ENCODE results near the gene F2.

The F2 gene

DNA sequence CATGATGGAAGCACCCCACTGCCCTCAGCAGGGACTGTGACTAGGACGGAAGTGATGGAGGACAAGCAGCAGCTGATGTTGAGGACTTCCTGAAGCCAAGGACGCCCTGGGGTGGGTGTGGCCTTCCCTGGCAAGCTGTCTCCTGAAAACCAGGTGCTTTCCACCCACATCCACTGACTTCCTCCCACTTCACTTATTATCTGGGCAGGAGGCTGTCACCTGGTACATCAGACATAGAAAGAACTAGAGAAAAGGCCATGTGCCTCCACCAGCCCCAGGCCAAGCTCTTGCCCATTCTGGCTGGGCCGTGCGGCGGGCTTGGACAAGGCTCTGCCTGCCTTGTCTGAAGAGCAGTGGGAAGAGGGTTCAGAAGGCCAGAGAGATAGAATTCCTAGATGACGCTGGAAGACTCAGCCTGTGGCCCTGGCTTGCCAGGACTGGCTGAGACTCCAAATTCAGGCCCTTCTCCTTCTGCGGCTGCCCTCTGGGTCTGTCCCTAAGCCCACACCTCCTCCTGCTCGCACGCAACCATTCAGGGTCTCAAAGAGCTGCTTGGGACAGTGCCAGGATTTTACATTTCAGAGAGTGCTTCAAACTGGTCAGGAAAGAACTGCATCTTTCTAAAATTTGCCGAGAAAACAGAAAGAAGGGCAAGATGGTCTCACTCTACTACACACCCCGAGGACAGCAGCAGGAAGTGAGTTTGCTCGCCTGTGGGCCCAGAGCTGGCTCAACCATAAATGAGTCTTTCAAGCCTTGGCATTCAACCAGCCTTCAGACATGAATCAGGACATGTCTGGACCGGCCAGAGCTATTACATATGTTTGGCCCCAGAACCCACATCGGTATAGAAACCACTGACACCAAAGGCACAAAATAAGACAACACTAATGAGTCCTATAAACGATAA, 31.9 kb upstream of the F2 start:
- H4K20me1 ChIP-seq (ENCODE audit: control insufficient read depth, insufficient read depth, low read depth, low read length) = no peaks in the 10 kb centered on the region
- no peak overlapping the region for H3K4me2 ChIP-seq (ENCODE audit: low read length)
- H3K36me3 ChIP-seq (ENCODE audit: control insufficient read depth, low read length) = peaks cover 15% of the 10 kb centered on the region
- no peaks in the 10 kb centered on the region for H3K79me2 ChIP-seq (ENCODE audit: control insufficient read depth, low read length)
- H3K27me3 ChIP-seq (ENCODE audit: control insufficient read depth, low read length) = no peaks in the 10 kb centered on the region
- H3K27ac ChIP-seq (ENCODE audit: low read depth, low read length) = no peak overlapping the region
- no peaks in the 10 kb centered on the region for H3K4me1 ChIP-seq (ENCODE audit: control insufficient read depth, low read length)
- no peaks in the 10 kb centered on the region for H3K9me2 ChIP-seq (replicated peaks; ENCODE audit: control insufficient read depth, low read length)
- no peak overlapping the region for H3K4me3 ChIP-seq (ENCODE audit: low read length)
- no peaks in the 10 kb centered on the region for H3F3A ChIP-seq (ENCODE audit: control insufficient read depth, insufficient read depth)
- TF ChIP-seq, protein P1, sequence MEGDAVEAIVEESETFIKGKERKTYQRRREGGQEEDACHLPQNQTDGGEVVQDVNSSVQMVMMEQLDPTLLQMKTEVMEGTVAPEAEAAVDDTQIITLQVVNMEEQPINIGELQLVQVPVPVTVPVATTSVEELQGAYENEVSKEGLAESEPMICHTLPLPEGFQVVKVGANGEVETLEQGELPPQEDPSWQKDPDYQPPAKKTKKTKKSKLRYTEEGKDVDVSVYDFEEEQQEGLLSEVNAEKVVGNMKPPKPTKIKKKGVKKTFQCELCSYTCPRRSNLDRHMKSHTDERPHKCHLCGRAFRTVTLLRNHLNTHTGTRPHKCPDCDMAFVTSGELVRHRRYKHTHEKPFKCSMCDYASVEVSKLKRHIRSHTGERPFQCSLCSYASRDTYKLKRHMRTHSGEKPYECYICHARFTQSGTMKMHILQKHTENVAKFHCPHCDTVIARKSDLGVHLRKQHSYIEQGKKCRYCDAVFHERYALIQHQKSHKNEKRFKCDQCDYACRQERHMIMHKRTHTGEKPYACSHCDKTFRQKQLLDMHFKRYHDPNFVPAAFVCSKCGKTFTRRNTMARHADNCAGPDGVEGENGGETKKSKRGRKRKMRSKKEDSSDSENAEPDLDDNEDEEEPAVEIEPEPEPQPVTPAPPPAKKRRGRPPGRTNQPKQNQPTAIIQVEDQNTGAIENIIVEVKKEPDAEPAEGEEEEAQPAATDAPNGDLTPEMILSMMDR (IDR thresholded peaks at IDR 0.05; ENCODE audit: low read depth, low read length, poor library complexity, severe bottlenecking) = no peak
- TF ChIP-seq EZH2phosphoT487 (IDR thresholded peaks at IDR 0.05; ENCODE audit: borderline replicate concordance, low read length) = no peak
- H3K9me3 ChIP-seq (ENCODE audit: control insufficient read depth, insufficient read depth, low read length) = no peaks in the 10 kb centered on the region

DNA sequence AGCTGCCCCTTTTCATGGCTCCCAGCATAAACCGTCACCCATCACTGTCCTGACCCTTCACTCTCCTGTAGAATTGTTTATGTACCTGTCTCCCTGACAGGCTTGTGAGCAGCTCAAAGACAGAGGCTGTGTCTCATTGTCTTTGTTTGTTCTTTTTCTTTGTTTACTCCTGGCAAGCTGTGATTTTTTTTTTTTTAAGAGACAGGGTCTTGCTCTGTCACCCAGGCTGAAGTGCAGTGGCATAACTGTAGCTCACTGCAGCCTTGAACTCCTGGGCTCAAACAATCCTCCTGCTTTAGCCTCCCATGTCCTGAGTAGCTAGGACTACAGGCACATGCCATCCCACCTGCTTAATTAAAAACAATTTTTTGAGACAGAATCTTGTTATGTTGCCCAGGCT, 28.3 kb upstream of the F2 start:
- Histone ChIP-seq H3K4me2 (ENCODE audit: low read length) (no peak overlapping the region), H3K4me3 (ENCODE audit: low read length) (no peak overlapping the region), H3K36me3 (ENCODE audit: control insufficient read depth, low read length) (peaks cover 33% of the 10 kb centered on the region), H3K9me2 (replicated peaks; ENCODE audit: control insufficient read depth, low read length) (no peaks in the 10 kb centered on the region), H3K27me3 (ENCODE audit: control insufficient read depth, low read length) (no peaks in the 10 kb centered on the region), H3K9me3 (ENCODE audit: control insufficient read depth, insufficient read depth, low read length) (no peaks in the 10 kb centered on the region), H3K4me1 (ENCODE audit: control insufficient read depth, low read length) (no peaks in the 10 kb centered on the region), H3F3A (ENCODE audit: control insufficient read depth, insufficient read depth) (no peaks in the 10 kb centered on the region), H3K79me2 (ENCODE audit: control insufficient read depth, low read length) (no peaks in the 10 kb centered on the region), H4K20me1 (ENCODE audit: control insufficient read depth, insufficient read depth, low read depth, low read length) (no peaks in the 10 kb centered on the region), H3K27ac (ENCODE audit: low read depth, low read length) (no peak overlapping the region)
- TF ChIP-seq, protein P1 (IDR thresholded peaks at IDR 0.05; ENCODE audit: low read depth, low read length, poor library complexity, severe bottlenecking) = no peak
- no peak for TF ChIP-seq EZH2phosphoT487 (IDR thresholded peaks at IDR 0.05; ENCODE audit: borderline replicate concordance, low read length)

DNA sequence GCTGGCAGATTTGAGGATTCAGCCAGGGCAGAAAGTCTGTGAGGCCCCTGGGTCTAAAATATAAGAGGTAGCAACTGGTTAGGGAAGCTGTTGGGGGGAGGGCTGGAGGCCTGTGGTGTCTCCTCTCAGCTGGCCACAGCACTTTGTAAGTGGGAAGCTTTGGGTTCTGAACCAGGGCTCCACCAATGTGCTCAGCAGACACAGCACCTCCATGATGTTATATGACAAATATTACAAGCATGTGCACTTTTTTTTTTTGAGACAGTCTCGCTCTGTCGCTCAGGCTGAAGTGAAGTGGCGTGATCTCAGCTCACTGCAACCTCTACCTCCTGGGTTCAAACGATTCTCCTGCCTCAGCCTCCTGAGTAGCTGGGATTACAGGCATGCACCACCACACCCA, 26.6 kb upstream of the F2 start:
- peaks cover 1% of the 10 kb centered on the region; the same call in 1 of the 2 replicates for H3K79me2 ChIP-seq (ENCODE audit: control insufficient read depth, low read length)
- peaks cover 29% of the 10 kb centered on the region for H3K36me3 ChIP-seq (ENCODE audit: control insufficient read depth, low read length)
- H4K20me1 ChIP-seq (ENCODE audit: control insufficient read depth, insufficient read depth, low read depth, low read length) = no peaks in the 10 kb centered on the region
- H3K4me2 ChIP-seq (ENCODE audit: low read length) = no peak overlapping the region
- TF ChIP-seq, protein P1 (IDR thresholded peaks at IDR 0.05; ENCODE audit: low read depth, low read length, poor library complexity, severe bottlenecking) = no peak
- no peak for TF ChIP-seq EZH2phosphoT487 (IDR thresholded peaks at IDR 0.05; ENCODE audit: borderline replicate concordance, low read length)
- H3K4me3 ChIP-seq (ENCODE audit: low read length) = no peak overlapping the region
- no peaks in the 10 kb centered on the region for H3K9me3 ChIP-seq (ENCODE audit: control insufficient read depth, insufficient read depth, low read length)
- H3F3A ChIP-seq (ENCODE audit: control insufficient read depth, insufficient read depth) = no peaks in the 10 kb centered on the region
- no peaks in the 10 kb centered on the region for H3K4me1 ChIP-seq (ENCODE audit: control insufficient read depth, low read length)
- no peaks in the 10 kb centered on the region for H3K27me3 ChIP-seq (ENCODE audit: control insufficient read depth, low read length)
- no peak overlapping the region for H3K27ac ChIP-seq (ENCODE audit: low read depth, low read length)
- no peaks in the 10 kb centered on the region for H3K9me2 ChIP-seq (replicated peaks; ENCODE audit: control insufficient read depth, low read length)
